GM21526 (cell line): Measurements from ENCODE around the gene USP32.
"Not testable (repeated sequence)": the region's sequence is repeated elsewhere in the genome, so short reads cannot be mapped to it uniquely, and the experiment has no call there.

Source experiments
- ATAC-seq: cut with Tn5 transposase; IDR thresholded peaks from one replicate; pipeline ENCODE4 v1.9.1; 2021; ENCODE audit warnings: moderate library complexity; ENCODE audit not compliant: unreplicated experiment, low FRiP score

USP32 gene

GRCh38 chr17:60249290-60249826 lies 142.6 kb downstream of the USP32 start:
- no peak for ATAC-seq

GRCh38 chr17:60248618-60249289 lies 143.2 kb downstream of the USP32 start:
- ATAC-seq, result no peak

- ATAC-seq, result no peak
Measured at GRCh38 chr17:60247836-60248461, 144.0 kb downstream of the USP32 start.

- ATAC-seq, result no peak
Measured at GRCh38 chr17:60244656-60245055, 147.3 kb downstream of the USP32 start.

GRCh38 chr17:60240290-60240689 lies 151.6 kb downstream of the USP32 start:
- no peak for ATAC-seq

- no peak for ATAC-seq
Measured at GRCh38 chr17:60231691-60232090, 160.2 kb downstream of the USP32 start.

- no peak for ATAC-seq
Measured at GRCh38 chr17:60231234-60231633, 160.7 kb downstream of the USP32 start.

- no peak for ATAC-seq
Measured at GRCh38 chr17:60230358-60230757, 161.6 kb downstream of the USP32 start.

GRCh38 chr17:60229188-60229802 lies 162.6 kb downstream of the USP32 start:
- no peak for ATAC-seq

GRCh38 chr17:60227276-60227675 lies 164.7 kb downstream of the USP32 start:
- ATAC-seq, result not testable (repeated sequence)

GRCh38 chr17:60224064-60224463 lies 167.9 kb downstream of the USP32 start:
- no peak for ATAC-seq

GRCh38 chr17:60223456-60223855 lies 168.5 kb downstream of the USP32 start:
- ATAC-seq, result no peak

- not testable (repeated sequence) for ATAC-seq
Measured at GRCh38 chr17:60218774-60219173, 173.2 kb downstream of the USP32 start.

- not testable (repeated sequence) for ATAC-seq
Measured at GRCh38 chr17:60215895-60216294, 176.0 kb downstream of the USP32 start.

GRCh38 chr17:60211282-60211681 lies 180.7 kb downstream of the USP32 start:
- ATAC-seq, result not testable (repeated sequence)

- ATAC-seq, result not testable (repeated sequence)
Measured at GRCh38 chr17:60208302-60208701, 183.6 kb downstream of the USP32 start.

- ATAC-seq, result not testable (repeated sequence)
Measured at GRCh38 chr17:60205782-60206181, 186.2 kb downstream of the USP32 start.

GRCh38 chr17:60198630-60199029 lies 193.3 kb downstream of the USP32 start:
- ATAC-seq, result not testable (repeated sequence)

GRCh38 chr17:60194141-60194540 lies 197.8 kb downstream of the USP32 start:
- not testable (repeated sequence) for ATAC-seq

- no peak for ATAC-seq
Measured at GRCh38 chr17:60193482-60193881, 198.5 kb downstream of the USP32 start.

GRCh38 chr17:60193032-60193431 lies 198.9 kb downstream of the USP32 start:
- ATAC-seq, result not testable (repeated sequence)
